ENCODE measurements around the gene CRACR2A. TPM values are rescaled to one million over a fixed set of nuclear protein-coding genes. Genes with fewer than 3 reads are reported as not detected.

The CRACR2A gene
- total RNA-seq, 2 donors from 2014 or later: 6.0 to 10.9 TPM

DNA sequence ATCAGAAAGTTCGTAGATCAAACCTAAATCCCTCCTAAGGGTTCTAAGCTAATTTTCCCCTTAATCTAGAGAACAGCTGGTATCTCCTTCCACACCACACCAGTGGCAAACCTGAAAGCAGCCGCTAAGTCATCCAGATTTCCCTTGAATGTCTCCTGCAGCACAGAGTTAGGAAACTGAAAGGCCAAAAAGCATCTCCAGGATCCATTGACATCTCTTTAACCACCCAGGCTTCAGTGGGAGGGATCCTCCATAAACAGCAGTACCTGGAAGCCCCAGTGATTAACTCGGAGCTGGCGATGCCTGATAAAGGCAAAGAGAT is 47.6 kb downstream of the CRACR2A start:
- Histone ChIP-seq H3K4me3 (no peak overlapping the region), H3K27ac (peak overlapping the region; percentile 55 to 67)

DNA sequence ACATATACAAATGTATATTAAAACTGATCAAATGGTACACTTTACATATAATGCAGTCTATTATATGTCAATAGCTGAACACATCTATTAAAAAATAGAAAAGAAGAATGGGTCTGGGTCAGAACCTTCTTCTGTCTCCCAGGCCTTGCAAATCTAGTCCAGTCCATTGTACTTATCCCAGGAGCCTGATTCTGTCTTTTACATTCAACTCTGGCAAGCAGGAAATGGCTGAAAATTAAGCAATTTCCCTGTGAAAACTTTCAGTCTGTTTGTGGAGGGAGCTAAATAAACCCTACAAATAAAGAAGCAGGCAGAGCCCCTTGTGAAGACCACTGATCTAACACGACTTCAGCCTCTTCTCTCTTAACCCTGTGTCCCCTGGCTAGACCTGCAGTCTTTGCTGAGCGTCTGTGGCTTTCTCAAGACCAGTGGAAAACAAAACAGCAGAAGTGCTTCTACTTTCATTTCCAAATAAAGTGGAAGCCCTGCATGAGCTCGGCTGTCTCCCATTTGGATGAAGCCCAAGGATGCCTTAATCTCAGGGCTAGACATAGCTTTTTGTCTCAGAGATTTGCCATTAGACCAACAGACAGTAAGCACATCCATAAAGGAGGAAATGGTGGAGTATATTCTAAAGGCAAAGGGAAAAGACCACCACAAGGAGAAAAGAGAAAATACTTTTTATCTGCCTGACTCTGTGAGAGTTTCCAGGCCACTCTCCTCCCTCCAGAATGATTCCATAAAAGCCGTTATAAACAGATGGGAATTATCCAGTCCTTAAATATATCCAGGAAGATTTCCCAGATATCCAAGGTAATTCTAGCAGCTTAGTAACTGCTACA is 48.2 kb downstream of the CRACR2A start:
- H3K27ac ChIP-seq: peak overlapping the region; percentile 55 to 67
- TF ChIP-seq, protein P1, sequence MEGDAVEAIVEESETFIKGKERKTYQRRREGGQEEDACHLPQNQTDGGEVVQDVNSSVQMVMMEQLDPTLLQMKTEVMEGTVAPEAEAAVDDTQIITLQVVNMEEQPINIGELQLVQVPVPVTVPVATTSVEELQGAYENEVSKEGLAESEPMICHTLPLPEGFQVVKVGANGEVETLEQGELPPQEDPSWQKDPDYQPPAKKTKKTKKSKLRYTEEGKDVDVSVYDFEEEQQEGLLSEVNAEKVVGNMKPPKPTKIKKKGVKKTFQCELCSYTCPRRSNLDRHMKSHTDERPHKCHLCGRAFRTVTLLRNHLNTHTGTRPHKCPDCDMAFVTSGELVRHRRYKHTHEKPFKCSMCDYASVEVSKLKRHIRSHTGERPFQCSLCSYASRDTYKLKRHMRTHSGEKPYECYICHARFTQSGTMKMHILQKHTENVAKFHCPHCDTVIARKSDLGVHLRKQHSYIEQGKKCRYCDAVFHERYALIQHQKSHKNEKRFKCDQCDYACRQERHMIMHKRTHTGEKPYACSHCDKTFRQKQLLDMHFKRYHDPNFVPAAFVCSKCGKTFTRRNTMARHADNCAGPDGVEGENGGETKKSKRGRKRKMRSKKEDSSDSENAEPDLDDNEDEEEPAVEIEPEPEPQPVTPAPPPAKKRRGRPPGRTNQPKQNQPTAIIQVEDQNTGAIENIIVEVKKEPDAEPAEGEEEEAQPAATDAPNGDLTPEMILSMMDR (IDR thresholded peaks at IDR 0.05): no peak
- peak overlapping the region in 1 of 2 donors; percentile 3 for H3K4me3 ChIP-seq
- H3K27me3 ChIP-seq: no peaks in the 10 kb centered on the region
- H3K9me3 ChIP-seq: no peaks in the 10 kb centered on the region
- H3K4me1 ChIP-seq: peaks cover 0 to 11% of the 10 kb centered on the region in 2 donors
- no peak for DNase-seq (ENCODE audit: low spot score)
- H3K36me3 ChIP-seq: no peaks in the 10 kb centered on the region

More for the DNA sequence above, 47.6 kb downstream of the CRACR2A start:
- DNase-seq (ENCODE audit: low spot score): no peak
- TF ChIP-seq, protein P1 (IDR thresholded peaks at IDR 0.05): no peak
- H3K27me3 ChIP-seq: no peaks in the 10 kb centered on the region
- H3K9me3 ChIP-seq: no peaks in the 10 kb centered on the region
- peaks cover 0 to 11% of the 10 kb centered on the region in 2 donors for H3K4me1 ChIP-seq
- no peaks in the 10 kb centered on the region for H3K36me3 ChIP-seq

DNA sequence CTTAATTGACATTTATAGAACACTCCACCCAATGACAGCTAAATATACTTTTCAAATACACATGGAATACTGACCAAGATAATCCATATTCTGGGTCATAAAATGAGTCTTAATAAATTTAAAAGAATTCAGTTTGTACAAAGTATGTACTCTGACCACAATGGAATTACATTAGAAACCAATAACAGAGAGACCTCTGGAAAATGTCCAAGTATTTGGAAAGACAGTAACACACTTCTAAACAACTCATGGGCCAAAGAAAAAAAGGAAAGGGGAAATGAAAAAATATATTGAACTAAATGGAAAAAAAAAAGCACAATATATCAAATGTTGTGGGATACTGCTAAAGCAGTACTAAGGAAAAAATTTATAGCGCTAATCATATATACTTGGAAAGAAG is 52.0 kb downstream of the CRACR2A start:
- H3K27ac ChIP-seq: no peak overlapping the region
- TF ChIP-seq, protein P1 (IDR thresholded peaks at IDR 0.05): no peak

DNA sequence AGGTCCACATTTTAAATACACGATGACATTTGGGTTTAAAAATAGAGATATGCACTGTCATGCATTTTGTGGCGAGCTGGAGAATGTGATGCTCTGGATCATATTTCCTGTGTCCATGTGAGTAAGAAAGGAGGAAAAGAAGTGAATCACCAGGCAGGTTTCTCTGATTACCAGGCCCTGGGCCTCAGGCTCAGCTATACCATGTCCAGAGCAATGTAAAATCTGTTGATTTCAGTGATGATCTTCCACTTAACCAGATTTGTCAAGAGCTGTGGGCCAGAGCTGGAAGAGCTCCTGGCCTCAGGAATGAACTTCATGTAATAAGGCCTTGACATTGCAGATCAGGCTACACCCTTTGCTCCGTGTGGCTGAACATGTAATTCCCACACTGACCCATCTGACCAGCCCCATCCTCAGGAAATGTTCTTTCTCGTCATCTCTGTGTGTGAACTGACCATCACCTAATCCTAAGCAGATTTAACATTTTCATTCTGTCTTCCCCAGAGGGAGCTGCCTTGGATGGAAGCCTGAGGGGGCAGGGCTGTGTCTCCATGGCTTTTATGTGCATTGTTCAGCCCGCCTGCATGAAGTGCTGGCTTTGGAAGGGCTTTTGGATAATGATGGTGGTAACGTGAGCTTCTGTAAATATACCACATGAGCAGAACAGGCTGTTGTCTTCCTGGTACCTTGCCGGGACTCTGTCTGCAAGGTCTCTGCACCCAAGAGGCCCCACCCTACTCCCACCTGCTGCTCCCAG is 54.5 kb downstream of the CRACR2A start:
- TF ChIP-seq, protein P1 (IDR thresholded peaks at IDR 0.05): no peak
- Histone ChIP-seq H3K4me3 (no peak overlapping the region), H3K27ac (no peak overlapping the region), H3K36me3 (no peaks in the 10 kb centered on the region), H3K9me3 (no peaks in the 10 kb centered on the region), H3K27me3 (no peaks in the 10 kb centered on the region), H3K4me1 (no peaks in the 10 kb centered on the region)
- DNase-seq (ENCODE audit: low spot score): no peak

More for the DNA sequence above, 52.0 kb downstream of the CRACR2A start:
- H3K27me3 ChIP-seq: no peaks in the 10 kb centered on the region
- no peaks in the 10 kb centered on the region for H3K9me3 ChIP-seq
- DNase-seq (ENCODE audit: low spot score): no peak
- no peak overlapping the region for H3K4me3 ChIP-seq
- H3K36me3 ChIP-seq: no peaks in the 10 kb centered on the region
- H3K4me1 ChIP-seq: peaks cover 0 to 11% of the 10 kb centered on the region in 2 donors

DNA sequence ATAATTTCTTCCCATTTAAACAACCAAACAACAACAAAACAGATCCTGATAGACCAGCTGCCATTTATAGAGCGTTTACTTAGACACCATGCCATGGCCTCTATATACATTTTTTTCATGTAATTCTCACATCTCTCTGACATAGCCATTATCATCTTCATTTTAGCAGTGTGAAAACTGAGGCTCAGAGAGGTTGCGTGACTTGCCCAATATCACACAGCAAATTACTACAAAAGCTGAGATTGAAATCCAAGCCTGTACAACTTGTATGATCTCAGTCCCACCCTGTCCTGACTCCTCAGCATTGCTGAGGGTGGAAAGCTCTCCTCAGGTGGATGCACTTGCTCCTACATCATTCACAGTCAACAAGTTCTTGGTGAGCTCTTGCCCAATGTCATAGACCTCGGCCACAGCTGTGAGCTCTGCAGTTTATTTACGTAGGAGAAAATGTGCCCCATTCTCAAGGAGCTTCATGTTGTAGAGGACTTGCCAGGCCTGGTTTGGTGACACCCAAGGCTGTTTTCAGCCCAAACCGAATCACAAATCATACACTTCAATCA is 55.5 kb downstream of the CRACR2A start:
- Histone ChIP-seq H3K4me3 (no peak overlapping the region), H3K9me3 (no peaks in the 10 kb centered on the region), H3K27me3 (no peaks in the 10 kb centered on the region), H3K27ac (no peak overlapping the region), H3K36me3 (no peaks in the 10 kb centered on the region), H3K4me1 (no peaks in the 10 kb centered on the region)
- TF ChIP-seq, protein P1 (IDR thresholded peaks at IDR 0.05): no peak
- DNase-seq (ENCODE audit: low spot score): no peak

Measured in right atrium auricular region (tissue), 2 donors.